Suprapubic skin (tissue), 4 donors: ENCODE data around the gene SLC1A6. TPM values are rescaled to one million over a fixed set of nuclear protein-coding genes. Genes with fewer than 3 reads are reported as not detected.

Experiments
- DNase-seq, 2 donors: peaks; one replicate each; pipeline ENCODE4 v3.0.0-alpha.2; 2019; ENCODE audit warnings: low spot score in 2 of 2
- H3K27ac ChIP-seq: fragments of 200-600 bp; sonication (generic); one replicate; pipeline ENCODE4 v1.5.1; 2019
- H3K27me3 ChIP-seq: fragments of 200-600 bp; sonication (generic); one replicate; pipeline ENCODE4 v1.5.1; 2019
- H3K36me3 ChIP-seq: fragments of 200-600 bp; sonication (generic); one replicate; pipeline ENCODE4 v1.5.1; 2019
- H3K4me1 ChIP-seq: fragments of 200-600 bp; sonication (generic); one replicate; pipeline ENCODE4 v1.5.1; 2019
- H3K4me3 ChIP-seq: fragments of 200-600 bp; sonication (generic); one replicate; pipeline ENCODE4 v1.5.1; 2019; ENCODE audit warnings: mild to moderate bottlenecking
- H3K9me3 ChIP-seq: fragments of 200-600 bp; sonication (generic); one replicate; pipeline ENCODE4 v1.5.1; 2019
- EP300 ChIP-seq: sonication (generic); formaldehyde crosslinking; IDR thresholded peaks from one replicate; pipeline ENCODE4 v1.6.1; 2017; ENCODE audit warnings: antibody characterized with exemption
- POLR2A ChIP-seq, 2 donors: fragments of 450-650 bp; IDR thresholded peaks; one replicate each; pipeline ENCODE4 v1.6.1; 2017; ENCODE audit warnings: antibody characterized with exemption in 2 of 2, mild to moderate bottlenecking in 2 of 2, moderate library complexity in 2 of 2
- POLR2AphosphoS5 ChIP-seq, 3 donors: sonication (generic); formaldehyde crosslinking; IDR thresholded peaks; one replicate each; pipeline ENCODE4 v1.6.1; 2017; ENCODE audit warnings: antibody characterized with exemption in 3 of 3
- whole genome bisulfite sequencing: methylation state at CpG from one replicate; pipeline ENCODE4 v1.1.5; 2018; 5-methylcytosine and 5-hydroxymethylcytosine counted together
- total RNA-seq, 4 donors: library from RNA; depleted of rRNA; stranded (reverse); fragments of >200 nt; gene quantifications; one replicate each; pipeline ENCODE4 v1.1.0, GENCODE V29; 2016
- TF ChIP-seq, protein P1 (sequence below), 2 donors: fragments of 200-600 bp in 1 of 2; fragments of 450-650 bp in 1 of 2; sonication (generic) in 1 of 2; IDR thresholded peaks; one replicate each; pipeline ENCODE4 v1.5.1; 2016 to 2019; ENCODE audit warnings: antibody characterized with exemption in 2 of 2, mild to moderate bottlenecking in 1 of 2, moderate library complexity in 1 of 2

The SLC1A6 gene
- total RNA-seq, 4 donors from 2014 or later, result 2.8 to 24.5 (median 9.8) TPM

GRCh38 chr19:14971474-14971873 lies 8.2 kb downstream of the SLC1A6 start:
- no peak for TF ChIP-seq POLR2AphosphoS5 (IDR thresholded peaks at IDR 0.05)
- TF ChIP-seq, protein P1, sequence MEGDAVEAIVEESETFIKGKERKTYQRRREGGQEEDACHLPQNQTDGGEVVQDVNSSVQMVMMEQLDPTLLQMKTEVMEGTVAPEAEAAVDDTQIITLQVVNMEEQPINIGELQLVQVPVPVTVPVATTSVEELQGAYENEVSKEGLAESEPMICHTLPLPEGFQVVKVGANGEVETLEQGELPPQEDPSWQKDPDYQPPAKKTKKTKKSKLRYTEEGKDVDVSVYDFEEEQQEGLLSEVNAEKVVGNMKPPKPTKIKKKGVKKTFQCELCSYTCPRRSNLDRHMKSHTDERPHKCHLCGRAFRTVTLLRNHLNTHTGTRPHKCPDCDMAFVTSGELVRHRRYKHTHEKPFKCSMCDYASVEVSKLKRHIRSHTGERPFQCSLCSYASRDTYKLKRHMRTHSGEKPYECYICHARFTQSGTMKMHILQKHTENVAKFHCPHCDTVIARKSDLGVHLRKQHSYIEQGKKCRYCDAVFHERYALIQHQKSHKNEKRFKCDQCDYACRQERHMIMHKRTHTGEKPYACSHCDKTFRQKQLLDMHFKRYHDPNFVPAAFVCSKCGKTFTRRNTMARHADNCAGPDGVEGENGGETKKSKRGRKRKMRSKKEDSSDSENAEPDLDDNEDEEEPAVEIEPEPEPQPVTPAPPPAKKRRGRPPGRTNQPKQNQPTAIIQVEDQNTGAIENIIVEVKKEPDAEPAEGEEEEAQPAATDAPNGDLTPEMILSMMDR (IDR thresholded peaks at IDR 0.05), result no peak
- TF ChIP-seq EP300, result no peak
- no peak for TF ChIP-seq POLR2A (IDR thresholded peaks at IDR 0.05)
- Histone ChIP-seq H3K4me1 (no peaks in the 10 kb centered on the region), H3K9me3 (no peaks in the 10 kb centered on the region), H3K27ac (no peak overlapping the region), H3K27me3 (peaks cover 12% of the 10 kb centered on the region), H3K4me3 (no peak overlapping the region), H3K36me3 (no peaks in the 10 kb centered on the region)
- WGBS, result 96% methylated on average over 6 of the region's 7 CpGs
- no peak for DNase-seq

DNA sequence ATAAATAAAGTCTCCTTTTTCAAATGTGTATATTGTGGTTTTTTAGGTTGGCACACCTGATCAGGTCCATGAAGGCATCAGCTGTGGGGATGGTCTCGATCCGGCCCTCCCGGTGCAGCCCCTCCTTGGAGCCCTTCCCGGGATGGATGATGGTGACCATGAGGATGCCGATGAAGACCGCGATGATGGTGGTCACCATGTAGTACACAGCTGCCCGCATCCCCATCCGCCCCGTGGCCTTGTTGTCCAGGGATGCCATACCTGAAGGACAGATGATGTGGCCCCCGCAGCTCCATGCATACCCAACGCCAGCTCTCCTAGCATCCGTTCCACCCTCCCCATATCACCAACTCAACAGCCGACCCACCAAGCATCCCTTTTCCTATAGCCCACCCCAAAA lies 11.4 kb downstream of the SLC1A6 start:
- Histone ChIP-seq H3K4me1 (no peaks in the 10 kb centered on the region), H3K9me3 (no peaks in the 10 kb centered on the region), H3K27ac (no peak overlapping the region), H3K4me3 (no peak overlapping the region), H3K27me3 (peaks cover 10% of the 10 kb centered on the region), H3K36me3 (no peaks in the 10 kb centered on the region)
- 95% methylated on average over 11 of the region's 14 CpGs for WGBS
- no peak for DNase-seq
- no peak for TF ChIP-seq EP300

- Histone ChIP-seq H3K36me3 (peaks cover 5% of the 10 kb centered on the region), H3K27ac (no peak overlapping the region), H3K4me3 (no peak overlapping the region), H3K4me1 (no peaks in the 10 kb centered on the region), H3K9me3 (peaks cover 10% of the 10 kb centered on the region), H3K27me3 (peaks cover 5% of the 10 kb centered on the region)
- TF ChIP-seq POLR2A (IDR thresholded peaks at IDR 0.05) (no peak), EP300 (no peak), POLR2AphosphoS5 (IDR thresholded peaks at IDR 0.05) (no peak)
- TF ChIP-seq, protein P1 (IDR thresholded peaks at IDR 0.05), result no peak
- WGBS, result 94% methylated on average over 19 of the region's 24 CpGs
- no peak for DNase-seq
These were observed 17.5 kb downstream of the SLC1A6 start for GRCh38 chr19:14961956-14962685.

DNA sequence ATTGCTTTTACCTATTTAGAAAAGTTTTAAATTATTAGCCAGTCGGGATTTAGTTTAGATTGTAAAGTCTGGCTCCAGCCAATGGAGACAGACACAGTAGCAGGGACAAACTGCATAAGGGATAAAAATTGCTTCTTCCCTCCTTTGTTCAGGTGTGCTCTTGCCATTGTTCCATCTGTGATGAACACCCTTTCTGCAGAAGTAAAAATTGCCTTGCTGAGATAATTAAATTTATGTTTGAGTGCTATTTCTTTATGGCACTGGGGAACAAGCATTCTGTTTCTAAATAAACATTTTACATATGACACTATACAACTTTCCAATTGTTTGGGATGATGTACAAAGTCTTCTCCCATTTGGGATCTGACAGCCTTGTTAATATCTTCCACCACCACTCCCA lies 20.4 kb downstream of the SLC1A6 start:
- Histone ChIP-seq H3K9me3 (peaks cover 10% of the 10 kb centered on the region), H3K4me1 (no peaks in the 10 kb centered on the region), H3K27ac (no peak overlapping the region), H3K4me3 (no peak overlapping the region), H3K36me3 (peaks cover 5% of the 10 kb centered on the region), H3K27me3 (peaks cover 10% of the 10 kb centered on the region)
- 87% methylated on average over 1 of the region's 1 CpG for WGBS
- TF ChIP-seq EP300, result no peak
- TF ChIP-seq, protein P1 (IDR thresholded peaks at IDR 0.05), result no peak
- no peak for TF ChIP-seq POLR2AphosphoS5 (IDR thresholded peaks at IDR 0.05)
- TF ChIP-seq POLR2A (IDR thresholded peaks at IDR 0.05), result no peak
- no peak for DNase-seq

- no peak for DNase-seq
- H3K27ac ChIP-seq, result no peak overlapping the region
- H3K27me3 ChIP-seq, result peaks cover 16% of the 10 kb centered on the region
- H3K4me1 ChIP-seq, result no peaks in the 10 kb centered on the region
- TF ChIP-seq POLR2AphosphoS5 (IDR thresholded peaks at IDR 0.05) (no peak), POLR2A (IDR thresholded peaks at IDR 0.05) (no peak), EP300 (no peak)
- TF ChIP-seq, protein P1 (IDR thresholded peaks at IDR 0.05), result no peak
- 92% methylated on average over 3 of the region's 3 CpGs for WGBS
- H3K36me3 ChIP-seq, result peaks cover 5% of the 10 kb centered on the region
- peaks cover 8% of the 10 kb centered on the region for H3K9me3 ChIP-seq
- no peak overlapping the region for H3K4me3 ChIP-seq
These were observed 22.2 kb downstream of the SLC1A6 start for GRCh38 chr19:14957464-14957863.
